H9 (cell line): ENCODE results near the gene AFF4. TPM values are rescaled to one million over a fixed set of nuclear protein-coding genes. Genes with fewer than 3 reads are reported as not detected.

ENCODE experiments used
- DNase-seq: peaks from one replicate; pipeline ENCODE4 v3.0.0-alpha.2; 2017
- H2AFZ ChIP-seq: one replicate; pipeline ENCODE4 v1.6.1; 2013; ENCODE audit warnings: mild to moderate bottlenecking, low read length, control low read depth, moderate library complexity
- H2AK5ac ChIP-seq: 2 replicates; pipeline ENCODE4 v1.6.1; 2013; ENCODE audit warnings: low read length, control low read depth, mixed read lengths; ENCODE audit not compliant: insufficient read length
- H2BK120ac ChIP-seq: one replicate; pipeline ENCODE4 v1.6.1; 2013; ENCODE audit warnings: low read depth, mild to moderate bottlenecking, low read length, control low read depth, inconsistent platforms; ENCODE audit not compliant: poor library complexity, severe bottlenecking
- H2BK12ac ChIP-seq: 2 replicates; pipeline ENCODE4 v1.6.1; 2013; ENCODE audit warnings: low read length, control low read depth, mixed read lengths, low read depth; ENCODE audit not compliant: insufficient read length
- H2BK15ac ChIP-seq: 2 replicates; pipeline ENCODE4 v1.6.1; 2013; ENCODE audit warnings: low read depth, low read length, control low read depth
- H2BK20ac ChIP-seq: one replicate; pipeline ENCODE4 v1.6.1; 2013; ENCODE audit warnings: low read depth, mild to moderate bottlenecking, low read length, control low read depth, inconsistent platforms; ENCODE audit not compliant: poor library complexity, severe bottlenecking
- H2BK5ac ChIP-seq: 2 replicates; pipeline ENCODE4 v1.6.1; 2013; ENCODE audit warnings: low read length, control low read depth, mixed read lengths; ENCODE audit not compliant: insufficient read length
- H3K14ac ChIP-seq: 2 replicates; pipeline ENCODE4 v1.6.1; 2013; ENCODE audit warnings: low read length, control low read depth; ENCODE audit not compliant: insufficient read depth
- H3K18ac ChIP-seq: 2 replicates; pipeline ENCODE4 v1.6.1; 2013; ENCODE audit warnings: low read depth, mild to moderate bottlenecking, mixed read lengths, low read length, control low read depth; ENCODE audit not compliant: insufficient read length
- H3K23ac ChIP-seq: 2 replicates; pipeline ENCODE4 v1.6.1; 2013; ENCODE audit warnings: low read length, control low read depth, mixed read lengths, low read depth; ENCODE audit not compliant: insufficient read length
- H3K23me2 ChIP-seq: 2 replicates; pipeline ENCODE4 v1.6.1; 2013; ENCODE audit warnings: low read depth, mild to moderate bottlenecking, mixed read lengths, low read length, control low read depth; ENCODE audit not compliant: insufficient read length, poor library complexity, severe bottlenecking
- H3K27ac ChIP-seq: 2 replicates; pipeline ENCODE4 v1.5.1; 2013; ENCODE audit warnings: low read length, control low read depth, mixed read lengths, low read depth; ENCODE audit not compliant: insufficient read length
- H3K27me3 ChIP-seq: 2 replicates; pipeline ENCODE4 v1.6.1; 2013; ENCODE audit warnings: low read length, control low read depth, inconsistent platforms; ENCODE audit not compliant: insufficient read depth
- H3K4ac ChIP-seq: 2 replicates; pipeline ENCODE4 v1.6.1; 2013; ENCODE audit warnings: low read depth, mild to moderate bottlenecking, control low read depth, inconsistent platforms, low read length, moderate library complexity
- H3K4me1 ChIP-seq: 2 replicates; pipeline ENCODE4 v1.6.1; 2013; ENCODE audit warnings: low read length, control low read depth, inconsistent platforms; ENCODE audit not compliant: insufficient read depth
- H3K4me2 ChIP-seq: 2 replicates; pipeline ENCODE4 v1.6.1; 2013; ENCODE audit warnings: low read length, control low read depth, mixed read lengths; ENCODE audit not compliant: insufficient read length, insufficient read depth
- H3K56ac ChIP-seq: 2 replicates; pipeline ENCODE4 v1.6.1; 2013; ENCODE audit warnings: low read depth, mild to moderate bottlenecking, mixed read lengths, low read length, control low read depth; ENCODE audit not compliant: insufficient read length
- H3K79me1 ChIP-seq: 2 replicates; pipeline ENCODE4 v1.6.1; 2013; ENCODE audit warnings: low read depth, mild to moderate bottlenecking, moderate library complexity, low read length, control low read depth, inconsistent platforms; ENCODE audit not compliant: insufficient read depth, poor library complexity, severe bottlenecking
- H3K79me2 ChIP-seq: 2 replicates; pipeline ENCODE4 v1.6.1; 2013; ENCODE audit warnings: low read length, control low read depth, inconsistent platforms; ENCODE audit not compliant: insufficient read depth
- H3K9ac ChIP-seq: 2 replicates; pipeline ENCODE4 v1.6.1; 2013; ENCODE audit warnings: low read length, control low read depth, mixed read lengths; ENCODE audit not compliant: insufficient read length; ENCODE audit errors: extremely low read depth
- H3K9me3 ChIP-seq: one replicate; pipeline ENCODE4 v1.6.1; 2013; ENCODE audit warnings: low read depth, low read length, inconsistent platforms; ENCODE audit not compliant: control insufficient read depth
- H3T11ph ChIP-seq: one replicate; pipeline ENCODE4 v1.6.1; 2013; ENCODE audit warnings: mild to moderate bottlenecking, low read length, control low read depth, inconsistent platforms
- H4K20me1 ChIP-seq: one replicate; pipeline ENCODE4 v1.6.1; 2013; ENCODE audit not compliant: control insufficient read depth, insufficient read length, insufficient read depth
- H4K5ac ChIP-seq: 2 replicates; pipeline ENCODE4 v1.6.1; 2013; ENCODE audit warnings: low read depth, mild to moderate bottlenecking, mixed read lengths, low read length, control low read depth; ENCODE audit not compliant: insufficient read length
- H4K8ac ChIP-seq: replicated peaks from 2 replicates; pipeline ENCODE4 v1.6.1; 2013; ENCODE audit warnings: low read length, control low read depth, mixed read lengths, low read depth; ENCODE audit not compliant: insufficient read length
- H4K91ac ChIP-seq: 2 replicates; pipeline ENCODE4 v1.6.1; 2013; ENCODE audit warnings: low read depth, mild to moderate bottlenecking, moderate library complexity, mixed read lengths, low read length, control low read depth; ENCODE audit not compliant: insufficient read length
- H3K27ac Mint-ChIP-seq, 3 experiments: 2 replicates in 2 of 3; 3 replicates in 1 of 3; pipeline ENCODE4 v1.8.0; 2020 to 2021; ENCODE audit warnings: mixed read lengths in 3 of 3, mild to moderate bottlenecking in 1 of 3, moderate library complexity in 1 of 3
- H3K27me3 Mint-ChIP-seq: 2 replicates; pipeline ENCODE4 v1.8.0; 2021; ENCODE audit warnings: low read depth, mild to moderate bottlenecking, moderate library complexity, mixed read lengths
- H3K36me3 Mint-ChIP-seq, 3 experiments: 2 replicates in 2 of 3; 3 replicates in 1 of 3; pipeline ENCODE4 v1.8.0; 2020 to 2021; ENCODE audit warnings: low read depth in 3 of 3, mixed read lengths in 3 of 3; ENCODE audit not compliant: insufficient read depth in 1 of 3
- H3K4me1 Mint-ChIP-seq, 2 experiments: 2 replicates each; pipeline ENCODE4 v1.8.0; 2020; ENCODE audit warnings: mixed read lengths in 2 of 2
- H3K4me3 Mint-ChIP-seq, 2 experiments: 2 replicates in 1 of 2; 3 replicates in 1 of 2; pipeline ENCODE4 v1.8.0; 2020 to 2021; ENCODE audit warnings: mild to moderate bottlenecking in 2 of 2, mixed read lengths in 2 of 2, moderate library complexity in 1 of 2
- H3K9me3 Mint-ChIP-seq, 2 experiments: 2 replicates in 1 of 2; 3 replicates in 1 of 2; pipeline ENCODE4 v1.8.0; 2020; ENCODE audit warnings: mild to moderate bottlenecking in 2 of 2, mixed read lengths in 2 of 2, moderate library complexity in 1 of 2
- CTCF ChIP-seq: fragments of 200-600 bp; sonication (generic); conservative IDR thresholded peaks from 3 replicates; pipeline ENCODE4 v1.8.0; 2021; ENCODE audit warnings: antibody characterized with exemption, mild to moderate bottlenecking
- WGBS: extraction: QIAGEN DNeasy Blood & Tissue Kit; methylation state at CpG from one replicate; pipeline ENCODE4 v1.1.7; 2013; ENCODE audit warnings: missing lambda C conversion rate, low lambda C conversion rate, mixed read lengths; ENCODE audit not compliant: insufficient read length; ENCODE audit errors: extremely low coverage; 5-methylcytosine and 5-hydroxymethylcytosine counted together
- total RNA-seq: library from RNA; stranded (reverse); gene quantifications from 2 replicates; pipeline ENCODE4 v1.2.1, GENCODE V29; 2021

The AFF4 gene
- total RNA-seq, 1 experiment from 2014 or later = 73.2 TPM

DNA sequence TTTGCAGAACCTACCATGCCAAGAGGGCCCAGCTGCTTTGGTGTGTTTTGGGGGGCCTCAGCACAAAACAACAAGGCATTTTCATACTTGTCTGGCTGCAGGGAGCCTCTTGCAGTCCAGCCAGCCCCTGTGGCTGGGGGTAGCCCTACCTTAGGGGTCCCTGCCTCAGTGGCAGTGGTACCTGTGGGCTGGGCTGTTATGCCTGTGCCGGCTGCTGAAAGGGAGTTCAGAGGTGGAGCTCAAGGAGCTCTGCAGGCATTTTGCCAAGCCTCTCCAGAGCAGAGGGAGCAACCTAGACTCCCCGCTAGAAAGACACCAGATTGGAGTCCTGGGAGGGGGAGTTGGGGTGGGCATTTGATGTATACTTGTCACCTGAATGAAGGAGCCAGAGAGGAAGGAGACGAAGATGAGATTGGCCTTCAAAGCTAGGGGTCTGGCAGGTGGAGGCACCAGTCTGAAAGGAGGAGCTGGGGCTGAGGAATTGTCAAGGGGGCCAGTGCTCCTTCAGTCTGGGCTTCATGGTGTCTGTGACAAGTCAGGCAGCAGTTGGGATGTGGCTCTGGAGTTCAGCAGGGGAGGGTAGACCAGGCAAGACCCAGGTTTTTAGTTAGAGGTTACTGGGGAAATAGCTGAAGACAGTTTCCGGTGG lies 134.5 kb downstream of the AFF4 start:
- TF ChIP-seq CTCF = no peak
- H4K8ac ChIP-seq = no peak overlapping the region
- H3T11ph ChIP-seq = no peak overlapping the region
- H2BK15ac ChIP-seq = no peak overlapping the region
- no peaks in the 10 kb centered on the region for H3K79me2 ChIP-seq
- H3K79me1 ChIP-seq = no peaks in the 10 kb centered on the region
- H3K27me3 ChIP-seq = peaks cover 25% of the 10 kb centered on the region; the same call in 1 of the 2 replicates
- no peak overlapping the region for H3K23ac ChIP-seq
- H4K20me1 ChIP-seq = no peaks in the 10 kb centered on the region
- WGBS = no CpG with 5 or more reads among the region's 4 CpGs
- H4K91ac ChIP-seq = no peak overlapping the region
- Mint-ChIP-seq H3K27me3 (peaks cover 77% of the 10 kb centered on the region), H3K36me3 (peaks cover 2 to 6% (median 3%) of the 10 kb centered on the region in 3 experiments; a peak in 6 of 7 replicates), H3K4me3 (peak overlapping the region; percentile 76 to 85), H3K27ac (no peak overlapping the region), H3K4me1 (peaks cover 9 to 20% of the 10 kb centered on the region in 2 experiments), H3K9me3 (no peaks in the 10 kb centered on the region; a peak in 1 of 5 replicates)
- H3K9ac ChIP-seq = no peak overlapping the region
- no peak overlapping the region for H2AFZ ChIP-seq
- no peak for DNase-seq
- H2BK20ac ChIP-seq = no peak overlapping the region
- H2BK12ac ChIP-seq = no peak overlapping the region
- no peak overlapping the region for H3K27ac ChIP-seq
- no peak overlapping the region for H2BK5ac ChIP-seq
- H2BK120ac ChIP-seq = no peak overlapping the region
- H3K18ac ChIP-seq = no peak overlapping the region
- H2AK5ac ChIP-seq = no peak overlapping the region
- H3K4me2 ChIP-seq = peak overlapping the region; percentile 39
- peaks cover 21% of the 10 kb centered on the region for H3K23me2 ChIP-seq
- no peak overlapping the region for H3K56ac ChIP-seq
- H3K4me1 ChIP-seq = peaks cover 3% of the 10 kb centered on the region
- H3K9me3 ChIP-seq = no peaks in the 10 kb centered on the region
- H4K5ac ChIP-seq = no peak overlapping the region
- no peak overlapping the region for H3K4ac ChIP-seq
- no peak overlapping the region for H3K14ac ChIP-seq
